GM18505 (cell line): ENCODE data around the gene DRC7.

Source experiments
- ATAC-seq: cut with Tn5 transposase; IDR thresholded peaks from one replicate; pipeline ENCODE4 v1.9.1; 2021; ENCODE audit not compliant: unreplicated experiment
- POLR2A ChIP-seq: IDR thresholded peaks from 4 replicates; pipeline ENCODE4 v1.6.1; 2011; ENCODE audit warnings: borderline replicate concordance; ENCODE audit not compliant: insufficient read depth, insufficient read length; ENCODE audit errors: extremely low read depth

DRC7 gene

DNA sequence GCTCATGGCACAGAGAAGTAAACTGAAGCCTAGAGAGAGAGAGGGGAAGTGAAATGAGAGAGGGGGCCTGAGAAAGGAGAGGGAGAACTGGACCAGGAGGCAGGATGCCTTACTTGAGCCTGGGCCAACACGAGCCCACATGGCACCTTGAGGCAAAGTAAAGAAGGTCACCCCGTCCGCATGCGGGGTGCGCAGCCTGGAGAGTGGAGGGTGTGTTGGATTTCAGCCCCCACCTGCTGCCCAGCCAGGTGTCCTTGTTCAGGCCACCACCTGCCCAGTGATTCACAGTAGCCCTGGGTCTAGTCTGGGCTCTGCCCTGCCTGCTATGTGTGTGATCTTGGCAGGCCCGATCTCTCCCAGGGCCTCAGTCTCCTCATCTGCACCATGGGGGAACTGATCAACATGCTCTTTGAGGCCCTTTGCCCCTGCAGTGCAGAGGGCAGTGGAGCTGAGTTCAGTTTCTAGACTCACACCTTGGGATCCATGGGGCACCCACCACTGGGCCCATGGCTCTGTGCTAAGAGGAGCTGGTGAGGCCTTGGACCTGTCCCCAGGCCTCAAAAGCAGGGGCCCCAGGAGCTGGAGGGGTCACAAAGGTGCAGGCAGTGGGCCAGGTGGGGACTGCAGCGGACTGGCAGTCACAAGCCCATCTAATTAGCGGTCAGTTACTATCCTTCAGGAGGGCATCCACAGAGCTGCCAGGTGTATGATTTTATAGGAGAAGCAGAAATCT is 9.8 kb upstream of the DRC7 start:
- no peak for ATAC-seq
- TF ChIP-seq POLR2A: no peak

DNA sequence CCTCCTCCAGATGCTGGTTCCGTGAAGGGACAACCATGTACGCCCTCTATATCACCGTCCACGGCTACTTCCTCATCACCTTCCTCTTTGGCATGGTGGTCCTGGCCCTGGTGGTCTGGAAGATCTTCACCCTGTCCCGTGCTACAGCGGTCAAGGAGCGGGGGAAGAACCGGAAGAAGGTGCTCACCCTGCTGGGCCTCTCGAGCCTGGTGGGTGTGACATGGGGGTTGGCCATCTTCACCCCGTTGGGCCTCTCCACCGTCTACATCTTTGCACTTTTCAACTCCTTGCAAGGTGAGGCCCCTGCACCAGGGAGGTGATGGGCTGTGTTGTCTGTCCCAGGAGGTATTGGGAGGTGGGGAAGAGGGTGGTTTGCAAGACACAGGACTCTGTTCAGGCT is 9.0 kb upstream of the DRC7 start:
- TF ChIP-seq POLR2A: no peak
- ATAC-seq: no peak

GRCh38 chr16:57686577-57686976 is 8.0 kb upstream of the DRC7 start:
- no peak for TF ChIP-seq POLR2A
- no peak for ATAC-seq

DNA sequence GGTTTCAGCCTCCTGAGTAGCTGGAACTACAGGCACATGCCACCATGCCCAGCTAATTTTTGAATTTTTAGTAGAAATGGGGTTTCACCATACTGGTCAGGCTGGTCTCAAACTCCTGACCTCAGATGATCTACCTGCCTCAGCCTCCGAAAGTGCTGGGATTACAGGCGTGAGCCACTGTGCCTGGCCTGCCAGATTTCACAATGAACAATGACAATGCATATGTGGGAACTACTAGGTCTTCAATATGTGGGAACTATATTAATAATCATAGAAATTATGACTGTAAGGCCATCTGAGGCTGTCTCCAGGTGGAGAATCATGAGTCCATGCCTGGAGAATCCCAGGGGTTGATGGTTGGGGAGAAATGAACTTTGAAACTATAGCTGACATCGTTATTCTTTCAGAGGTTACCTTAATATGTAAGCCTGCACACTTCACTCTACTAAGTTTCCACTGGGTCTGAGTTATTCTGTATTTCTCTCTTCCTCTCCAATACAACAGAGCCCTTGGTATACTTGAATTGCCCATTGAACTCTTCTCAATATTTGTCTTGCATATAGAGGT is 7.2 kb upstream of the DRC7 start:
- TF ChIP-seq POLR2A: no peak
- ATAC-seq: no peak

- ATAC-seq: no peak
- no peak for TF ChIP-seq POLR2A
These were observed 6.1 kb upstream of the DRC7 start for GRCh38 chr16:57688487-57688986.

DNA sequence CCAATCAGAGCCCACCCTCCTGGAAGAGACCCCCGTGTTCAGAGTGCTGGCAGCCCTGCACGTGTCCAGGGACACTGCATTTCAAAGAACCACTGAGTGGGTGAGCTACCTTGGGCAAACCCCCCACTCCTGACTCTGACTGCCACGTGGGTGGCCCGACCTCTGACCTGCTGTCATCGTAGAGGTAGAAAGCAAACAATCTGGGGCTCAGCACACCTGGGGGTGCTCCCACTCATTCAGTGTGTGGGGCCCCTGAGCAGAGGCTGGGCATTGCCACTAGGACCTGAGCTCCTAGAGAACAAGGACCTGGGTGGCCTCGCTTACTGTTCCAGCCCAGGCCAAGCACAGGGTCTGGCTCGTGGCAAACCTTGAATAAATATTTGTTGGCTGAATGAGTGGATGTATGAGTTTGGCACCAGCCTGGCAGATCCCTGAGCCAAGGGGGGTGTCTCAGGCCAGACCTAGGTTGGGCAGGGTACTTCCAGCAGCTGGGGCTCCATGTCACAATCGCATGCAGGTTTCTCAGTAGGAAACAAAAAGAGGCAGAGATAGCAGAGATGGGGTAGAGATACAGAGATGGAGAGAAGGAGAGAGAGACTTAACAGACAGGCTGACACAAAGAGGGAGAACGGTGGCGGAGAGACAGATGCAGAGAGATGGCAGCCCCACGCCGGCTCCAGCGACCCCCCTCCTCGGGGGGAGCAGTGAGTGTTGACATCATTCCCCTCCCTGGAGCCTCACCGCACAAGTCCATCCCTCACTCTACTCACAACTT is 5.4 kb upstream of the DRC7 start:
- no peak for ATAC-seq
- TF ChIP-seq POLR2A: no peak

- TF ChIP-seq POLR2A: peak; percentile 28
- ATAC-seq: peak; percentile 78
These were observed 4.6 kb upstream of the DRC7 start for GRCh38 chr16:57689762-57690558.

- no peak for TF ChIP-seq POLR2A
- ATAC-seq: no peak
These were observed 3.7 kb upstream of the DRC7 start for GRCh38 chr16:57690782-57691471.

DNA sequence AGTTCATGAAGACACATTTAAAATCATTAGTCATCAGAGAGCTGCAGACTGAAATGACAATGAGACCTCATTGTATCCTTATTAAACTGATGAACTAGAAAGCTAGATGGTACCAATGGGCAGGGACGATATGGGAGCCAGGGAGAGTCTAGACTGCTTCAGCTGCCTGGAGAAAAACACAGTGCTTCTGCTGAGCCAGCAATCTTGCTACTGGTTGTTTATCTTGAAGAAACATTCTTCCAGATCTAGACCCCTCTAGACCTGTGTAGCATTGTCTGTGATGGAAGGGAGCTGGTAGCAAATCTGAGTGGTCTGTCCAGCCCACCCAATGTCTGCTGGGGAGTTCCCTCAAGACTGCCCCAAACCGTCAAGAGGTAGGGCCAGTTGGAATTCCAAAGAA is 2.0 kb upstream of the DRC7 start:
- no peak for TF ChIP-seq POLR2A
- no peak for ATAC-seq

DNA sequence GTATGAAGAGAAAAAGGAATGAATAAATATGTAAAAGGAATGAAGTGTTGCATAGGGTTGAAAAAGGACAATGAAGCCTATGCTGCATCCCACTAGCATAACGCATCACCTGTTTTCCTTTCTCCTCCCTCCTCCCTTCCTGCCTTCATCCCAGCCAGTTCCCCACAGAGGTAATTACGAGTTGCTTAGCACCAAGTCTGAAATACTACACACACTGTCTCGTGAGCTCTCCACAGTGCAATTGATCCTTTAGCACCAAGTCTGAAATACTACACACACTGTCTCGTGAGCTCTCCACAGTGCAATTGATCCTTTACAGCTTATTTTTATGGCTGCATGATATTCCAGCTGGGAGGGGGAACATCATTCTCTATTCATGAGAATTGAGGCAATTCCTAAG is 1.1 kb upstream of the DRC7 start:
- TF ChIP-seq POLR2A: no peak
- ATAC-seq: no peak

- ATAC-seq: no peak
- TF ChIP-seq POLR2A: no peak
These were observed 328 bp upstream of the DRC7 start for GRCh38 chr16:57694231-57694724.

DNA sequence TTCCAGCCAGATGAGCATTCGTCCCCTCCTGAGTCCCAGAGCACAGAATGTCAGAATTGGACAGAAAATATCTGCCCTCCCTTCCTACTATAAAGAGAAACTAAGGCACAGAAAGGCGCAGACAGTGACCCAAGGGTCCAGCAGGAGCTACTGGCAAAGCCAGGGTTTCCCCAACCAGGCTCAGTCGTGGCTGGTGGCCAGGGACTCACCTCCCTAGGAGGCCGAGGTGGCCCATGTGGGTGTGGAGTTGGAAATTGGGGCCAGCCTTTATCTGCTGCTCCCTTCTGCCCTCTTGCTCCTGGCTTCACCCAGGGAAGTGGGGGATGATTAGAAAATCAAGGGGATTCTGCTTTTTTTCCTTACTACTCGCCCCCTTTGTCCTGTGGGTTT is 1.1 kb downstream of the DRC7 start:
- no peak for TF ChIP-seq POLR2A
- ATAC-seq: no peak

DNA sequence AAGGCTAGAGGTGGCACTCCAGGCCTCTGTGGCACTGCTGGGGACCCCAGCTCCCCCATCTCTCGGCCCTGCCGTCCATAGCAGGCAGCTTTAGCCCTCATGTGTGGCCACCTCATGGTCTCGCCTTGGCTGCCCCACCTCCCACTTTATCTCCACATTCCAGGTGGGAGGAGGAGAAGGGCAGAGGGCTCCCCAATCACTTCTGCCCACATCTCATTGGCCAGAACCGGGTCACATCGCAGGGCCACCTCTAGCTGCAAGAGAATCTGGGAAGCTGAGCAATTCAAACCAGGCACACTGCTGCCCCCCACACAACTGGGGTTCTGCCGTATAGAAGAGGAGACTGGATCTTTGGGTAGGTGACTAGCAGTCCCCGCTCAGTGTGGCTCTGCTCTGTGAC is 1.6 kb downstream of the DRC7 start:
- TF ChIP-seq POLR2A: no peak
- ATAC-seq: no peak

DNA sequence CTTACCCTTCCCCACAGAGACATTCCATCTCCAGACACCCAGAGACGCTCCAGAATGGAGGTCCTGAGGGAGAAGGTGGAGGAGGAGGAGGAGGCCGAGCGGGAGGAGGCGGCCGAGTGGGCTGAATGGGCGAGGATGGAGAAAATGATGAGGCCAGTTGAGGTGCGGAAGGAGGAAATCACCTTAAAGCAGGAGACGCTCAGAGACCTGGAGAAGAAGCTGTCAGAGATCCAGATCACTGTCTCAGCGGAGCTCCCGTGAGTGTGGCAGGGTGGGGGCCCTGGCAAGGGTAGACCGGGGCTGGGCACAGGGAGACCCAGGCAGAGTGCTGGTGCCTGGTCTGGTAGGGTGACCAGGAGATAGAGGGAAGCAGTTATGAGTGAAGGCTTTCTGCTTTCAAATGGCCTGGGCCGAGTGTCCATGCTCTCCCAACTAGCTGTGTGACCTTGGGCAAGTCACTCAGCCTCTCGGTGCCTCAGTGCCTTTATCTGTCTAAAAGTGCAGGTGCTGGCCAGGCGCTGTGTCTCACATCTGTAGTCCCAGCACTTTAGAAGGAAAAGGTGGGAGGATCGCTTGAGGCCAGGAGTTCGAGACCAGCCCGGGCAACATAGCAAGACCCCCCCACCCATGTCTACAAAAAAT is 3.4 kb downstream of the DRC7 start:
- TF ChIP-seq POLR2A: no peak
- no peak for ATAC-seq
